ENCODE data around the gene KRTAP5-4.
"Not testable (repeated sequence)": the region's sequence is repeated elsewhere in the genome, so short reads cannot be mapped to it uniquely, and the experiment has no call there.

Gene KRTAP5-4

GRCh38 chr11:1652771-1653540 is 31.0 kb upstream of the KRTAP5-4 start:
- peak; percentile 76 for DNase-seq

GRCh38 chr11:1652442-1652770 is 30.5 kb upstream of the KRTAP5-4 start:
- DNase-seq = no peak

GRCh38 chr11:1652026-1652425 is 30.1 kb upstream of the KRTAP5-4 start:
- no peak for DNase-seq

GRCh38 chr11:1651411-1651980 is 29.6 kb upstream of the KRTAP5-4 start:
- DNase-seq = no peak

GRCh38 chr11:1650918-1651262 is 29.0 kb upstream of the KRTAP5-4 start:
- DNase-seq = peak; percentile 30

GRCh38 chr11:1650034-1650917 is 28.3 kb upstream of the KRTAP5-4 start:
- no peak for DNase-seq

GRCh38 chr11:1648653-1649420 is 26.9 kb upstream of the KRTAP5-4 start:
- no peak for DNase-seq

- DNase-seq = no peak
Measured at GRCh38 chr11:1647901-1648652, 26.1 kb upstream of the KRTAP5-4 start.

- not testable (repeated sequence) for DNase-seq
Measured at GRCh38 chr11:1646540-1646939, 24.6 kb upstream of the KRTAP5-4 start.

- no peak for DNase-seq
Measured at GRCh38 chr11:1645357-1645821, 23.5 kb upstream of the KRTAP5-4 start.

GRCh38 chr11:1644601-1645356 is 22.8 kb upstream of the KRTAP5-4 start:
- no peak for DNase-seq

- no peak for DNase-seq
Measured at GRCh38 chr11:1643146-1643690, 21.3 kb upstream of the KRTAP5-4 start.

- no peak for DNase-seq
Measured at GRCh38 chr11:1642288-1643145, 20.6 kb upstream of the KRTAP5-4 start.

GRCh38 chr11:1641096-1641495 is 19.2 kb upstream of the KRTAP5-4 start:
- DNase-seq = no peak

- DNase-seq = no peak
Measured at GRCh38 chr11:1640076-1640946, 18.4 kb upstream of the KRTAP5-4 start.

- DNase-seq = no peak
Measured at GRCh38 chr11:1639666-1640065, 17.7 kb upstream of the KRTAP5-4 start.

- DNase-seq = peak; percentile 68
Measured at GRCh38 chr11:1639102-1639620, 17.2 kb upstream of the KRTAP5-4 start.

GRCh38 chr11:1638344-1638743 is 16.4 kb upstream of the KRTAP5-4 start:
- no peak for DNase-seq

GRCh38 chr11:1637628-1638027 is 15.7 kb upstream of the KRTAP5-4 start:
- DNase-seq = no peak
